Adipocyte (in vitro differentiated cells): ENCODE results near the gene MYBPC3.
"Not testable (repeated sequence)": the region's sequence is repeated elsewhere in the genome, so short reads cannot be mapped to it uniquely, and the experiment has no call there.

Source experiments
- DNase-seq: peaks from one replicate; pipeline ENCODE4 v3.0.0-alpha.2; 2015; ENCODE audit warnings: low read depth
- H3K27me3 ChIP-seq: replicated peaks from 2 replicates; pipeline ENCODE4 v1.7.0; 2013; ENCODE audit warnings: mild to moderate bottlenecking, low read length, moderate library complexity; ENCODE audit not compliant: control insufficient read depth, insufficient read depth
- H3K36me3 ChIP-seq: 2 replicates; pipeline ENCODE4 v1.7.0; 2013; ENCODE audit warnings: low read length, mild to moderate bottlenecking, moderate library complexity; ENCODE audit not compliant: control insufficient read depth, insufficient read depth, severe bottlenecking
- H3K4me1 ChIP-seq: 2 replicates; pipeline ENCODE4 v1.7.0; 2013; ENCODE audit warnings: mild to moderate bottlenecking, low read length, moderate library complexity; ENCODE audit not compliant: control insufficient read depth, insufficient read depth
- H3K4me3 ChIP-seq: 2 replicates; pipeline ENCODE4 v1.7.0; 2013; ENCODE audit warnings: mild to moderate bottlenecking, low read length, moderate library complexity
- H3K9ac ChIP-seq: 2 replicates; pipeline ENCODE4 v1.7.0; 2013; ENCODE audit warnings: mild to moderate bottlenecking, low read length, moderate library complexity
- H3K9me3 ChIP-seq: 2 replicates; pipeline ENCODE4 v1.7.0; 2013; ENCODE audit warnings: mild to moderate bottlenecking, low read length, moderate library complexity; ENCODE audit not compliant: control insufficient read depth

Gene MYBPC3

DNA sequence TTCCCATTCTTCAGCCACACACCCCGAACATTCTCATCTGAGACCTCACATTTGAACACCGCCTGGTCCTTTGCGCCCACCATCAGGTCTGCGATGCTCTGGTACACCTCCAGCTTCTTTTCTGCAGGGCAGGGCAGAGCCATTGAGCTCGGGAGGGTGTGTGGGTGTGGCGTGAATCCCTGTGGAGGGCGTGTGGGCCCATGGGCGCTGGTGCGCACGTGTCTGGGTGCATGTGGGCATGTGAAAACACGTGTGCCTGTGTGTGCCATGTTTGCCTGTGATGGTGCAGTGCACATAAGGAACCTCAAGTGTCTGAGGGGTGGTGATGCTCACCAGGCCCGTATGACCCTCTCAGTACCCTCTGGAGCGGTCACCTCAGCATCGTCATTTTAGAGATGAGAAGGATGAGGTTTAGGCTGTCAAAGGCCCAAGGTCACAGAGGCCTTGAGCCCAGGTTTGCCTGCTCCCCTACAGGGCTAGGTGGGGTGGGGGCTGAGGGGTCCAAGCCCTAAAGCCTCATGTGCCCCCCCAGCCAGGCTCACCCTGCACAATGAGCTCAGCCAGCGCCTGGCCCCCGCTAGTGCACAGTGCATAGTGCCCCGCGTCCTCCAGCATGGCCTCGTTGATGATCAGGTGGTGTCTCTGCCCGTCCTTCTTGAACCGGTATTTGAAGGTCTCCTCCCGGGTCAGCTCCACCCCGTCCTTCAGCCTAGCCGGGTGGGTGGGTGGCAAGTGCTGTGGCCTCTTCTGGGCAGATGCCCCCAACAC is 10.3 kb downstream of the MYBPC3 start:
- Histone ChIP-seq H3K4me1 (no peaks in the 10 kb centered on the region), H3K27me3 (peaks cover 25% of the 10 kb centered on the region), H3K9ac (no peak overlapping the region), H3K4me3 (no peak overlapping the region), H3K9me3 (no peaks in the 10 kb centered on the region), H3K36me3 (no peaks in the 10 kb centered on the region)
- DNase-seq, result no peak

DNA sequence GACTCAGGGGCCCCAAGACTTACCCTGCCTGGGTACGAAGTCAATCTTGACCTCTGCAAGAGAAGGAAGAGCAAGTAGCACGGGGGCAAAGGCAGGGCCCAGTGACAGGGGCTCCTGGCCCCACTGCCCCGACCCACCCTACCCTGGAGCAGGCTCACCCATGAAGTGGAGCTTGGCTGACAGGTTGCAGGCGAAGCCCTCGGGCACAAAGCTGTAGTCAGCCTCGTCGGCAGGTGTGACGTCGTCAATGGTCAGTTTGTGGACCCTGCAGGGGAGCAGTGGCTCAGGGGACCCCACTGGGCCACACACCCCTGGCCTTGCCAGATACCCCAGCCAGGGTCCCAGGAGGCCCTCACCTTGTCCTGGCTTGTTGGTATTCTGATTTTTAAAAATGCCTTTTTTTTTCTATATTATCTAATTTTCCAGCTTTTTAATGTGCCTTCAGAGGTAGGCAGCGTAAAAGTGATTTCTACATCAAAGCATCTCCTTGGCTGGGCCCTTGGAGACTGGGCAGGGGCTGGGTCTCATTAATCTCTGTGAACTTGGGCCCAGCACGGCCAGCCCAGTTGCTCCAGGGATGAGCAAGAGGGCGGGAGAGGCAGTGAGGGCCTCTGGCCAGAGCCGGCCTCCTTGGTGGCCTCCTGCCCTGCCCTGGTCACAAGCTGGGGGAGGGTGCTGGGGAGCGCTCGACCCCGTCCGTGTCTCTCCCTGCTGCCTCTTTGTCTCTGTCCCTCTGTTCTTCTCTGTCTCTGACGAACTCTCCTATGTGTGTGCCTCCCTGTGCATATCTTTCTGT is 11.3 kb downstream of the MYBPC3 start:
- H3K9me3 ChIP-seq, result no peaks in the 10 kb centered on the region
- no peak for DNase-seq
- H3K4me3 ChIP-seq, result no peak overlapping the region
- no peaks in the 10 kb centered on the region for H3K36me3 ChIP-seq
- no peaks in the 10 kb centered on the region for H3K4me1 ChIP-seq
- no peak overlapping the region for H3K9ac ChIP-seq
- H3K27me3 ChIP-seq, result peaks cover 18% of the 10 kb centered on the region

DNA sequence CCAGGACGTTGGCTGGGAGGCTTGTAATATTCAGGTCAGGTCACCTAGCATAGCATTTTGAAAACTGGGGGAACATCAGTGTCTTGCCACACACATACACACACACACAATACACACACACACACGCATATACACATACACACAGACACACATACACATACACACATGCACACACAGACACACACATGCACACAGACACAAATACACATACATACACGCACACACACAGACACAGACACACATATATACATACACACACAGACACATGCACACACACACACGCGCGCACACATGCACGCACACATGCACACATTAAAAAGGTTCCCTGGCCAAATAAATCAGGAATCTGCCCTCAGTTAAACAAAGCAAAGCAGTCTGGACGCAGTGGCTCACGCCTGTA is 12.5 kb downstream of the MYBPC3 start:
- Histone ChIP-seq H3K36me3 (no peaks in the 10 kb centered on the region), H3K4me3 (no peak overlapping the region)

DNA sequence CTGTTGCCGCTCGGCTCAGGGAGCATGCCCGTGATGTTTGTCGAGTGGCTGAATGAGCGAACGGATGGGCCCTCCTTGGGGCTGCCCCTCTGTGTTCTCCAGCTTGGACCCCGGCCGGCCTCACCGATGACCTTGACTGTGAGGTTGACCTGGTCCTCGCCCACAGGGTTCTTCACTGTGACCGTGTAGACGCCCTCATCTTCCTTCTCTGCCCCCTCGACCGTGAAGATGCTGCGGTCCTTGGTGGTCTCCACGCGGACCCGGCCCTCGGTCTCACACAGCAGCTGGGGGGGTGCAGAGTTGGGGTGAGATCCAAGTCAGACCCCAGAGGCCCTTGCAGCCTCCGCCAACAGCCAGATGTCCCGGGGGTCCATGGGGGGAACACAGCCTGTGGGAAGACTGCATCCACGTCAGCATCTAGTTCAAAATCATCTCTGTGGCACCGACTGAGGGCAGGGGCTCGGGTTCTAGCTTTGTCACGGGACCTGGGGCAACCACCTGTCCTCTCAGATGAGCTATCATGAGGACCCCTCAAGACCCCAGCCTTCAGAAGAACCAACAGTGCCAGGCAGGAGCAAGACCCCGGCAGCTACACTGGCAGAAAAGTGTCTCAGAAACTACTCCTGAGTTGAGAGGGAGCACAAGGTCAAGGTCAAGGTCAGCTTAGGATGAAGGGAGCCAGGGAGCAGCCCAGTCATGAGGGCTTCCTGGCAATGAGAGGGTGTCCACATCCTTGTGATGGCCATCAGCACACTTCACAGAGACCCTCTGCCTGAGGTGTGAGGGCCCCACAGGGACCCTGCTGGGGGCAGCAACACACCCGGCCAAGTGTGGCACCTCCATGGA is 13.9 kb downstream of the MYBPC3 start:
- H3K36me3 ChIP-seq, result no peaks in the 10 kb centered on the region
- no peak overlapping the region for H3K4me3 ChIP-seq
- DNase-seq, result no peak

More for the DNA sequence above, 12.5 kb downstream of the MYBPC3 start:
- H3K27me3 ChIP-seq, result peaks cover 7% of the 10 kb centered on the region
- no peak overlapping the region for H3K9ac ChIP-seq
- no peaks in the 10 kb centered on the region for H3K9me3 ChIP-seq
- no peaks in the 10 kb centered on the region for H3K4me1 ChIP-seq
- DNase-seq, result no peak

DNA sequence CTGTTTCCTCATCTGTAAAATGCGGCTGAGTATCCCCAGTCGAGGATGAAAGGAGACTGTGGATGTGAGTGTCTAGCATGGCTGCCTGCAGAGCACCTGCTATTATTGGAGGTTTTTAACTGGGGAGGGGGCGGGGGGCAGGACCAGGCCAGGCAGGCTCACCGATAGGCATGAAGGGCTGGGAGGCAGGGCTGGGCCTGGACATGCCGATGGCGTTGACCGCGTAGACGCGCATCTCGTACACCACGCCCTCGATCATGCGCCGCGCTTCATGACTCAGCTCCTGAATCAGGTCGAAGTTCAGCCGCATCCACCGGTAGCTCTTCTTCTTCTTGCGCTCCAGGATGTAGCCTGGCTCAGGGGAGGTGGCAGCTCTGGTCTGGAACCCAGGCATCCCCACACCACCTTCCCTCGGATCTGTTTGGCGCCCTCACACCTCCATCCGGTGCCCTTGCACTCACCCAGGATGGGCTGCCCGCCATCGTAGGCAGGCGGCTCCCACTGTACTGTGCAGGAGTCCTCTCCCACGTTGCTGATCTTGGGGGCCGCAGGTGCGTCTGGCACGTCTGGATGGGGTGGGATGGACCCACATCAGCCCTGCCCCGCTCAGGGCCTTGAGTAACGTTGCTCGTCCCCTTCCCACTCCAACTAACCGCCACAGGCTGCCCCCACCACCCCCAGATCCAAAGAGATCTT is 15.1 kb downstream of the MYBPC3 start:
- Histone ChIP-seq H3K9me3 (no peaks in the 10 kb centered on the region), H3K36me3 (no peaks in the 10 kb centered on the region), H3K4me1 (no peaks in the 10 kb centered on the region), H3K9ac (no peak overlapping the region), H3K4me3 (no peak overlapping the region), H3K27me3 (peaks cover 7% of the 10 kb centered on the region)
- DNase-seq, result no peak

More for the DNA sequence above, 13.9 kb downstream of the MYBPC3 start:
- Histone ChIP-seq H3K9me3 (no peaks in the 10 kb centered on the region), H3K9ac (no peak overlapping the region), H3K27me3 (peaks cover 7% of the 10 kb centered on the region), H3K4me1 (no peaks in the 10 kb centered on the region)

DNA sequence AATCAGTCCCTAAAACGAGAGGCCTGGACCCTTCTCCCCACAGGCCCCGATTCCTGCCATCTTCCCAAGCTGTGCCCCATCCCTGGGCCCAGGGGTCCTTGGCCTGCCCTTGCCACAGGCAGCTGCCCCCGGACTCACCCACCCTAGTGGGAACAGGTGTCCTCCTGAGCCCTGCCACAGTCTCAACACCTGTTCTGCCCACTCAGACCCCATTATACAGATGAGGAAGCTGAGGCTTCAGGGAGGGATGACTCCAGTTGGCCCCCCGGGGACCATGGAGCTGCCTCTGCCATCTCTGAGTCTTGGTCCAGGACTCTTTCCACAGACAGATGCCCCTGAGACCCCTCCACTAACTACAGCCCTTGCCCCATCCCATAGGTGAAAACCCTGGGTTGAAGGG is 15.9 kb downstream of the MYBPC3 start:
- H3K4me3 ChIP-seq, result no peak overlapping the region

DNA sequence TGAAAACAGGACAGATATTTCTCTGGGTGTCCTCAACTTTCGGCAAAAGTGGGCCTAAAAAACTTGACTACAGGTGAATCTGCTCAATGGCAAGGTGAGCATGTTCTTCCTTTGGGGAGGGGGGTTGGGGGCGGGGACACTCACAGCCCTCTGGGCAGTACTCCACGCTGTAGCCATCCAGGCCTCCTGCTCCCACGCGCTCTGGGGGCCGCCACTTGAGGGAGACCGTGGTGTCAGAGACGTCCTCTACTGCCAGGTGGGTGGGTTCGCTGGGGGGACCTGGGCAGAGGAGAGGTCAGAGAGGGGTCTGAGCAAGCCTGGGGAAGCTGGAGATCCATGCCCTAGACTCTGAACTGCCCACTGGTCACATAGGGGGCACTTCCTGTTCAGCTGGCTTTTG is 16.8 kb downstream of the MYBPC3 start:
- Histone ChIP-seq H3K27me3 (peaks cover 7% of the 10 kb centered on the region), H3K4me3 (no peak overlapping the region), H3K4me1 (no peaks in the 10 kb centered on the region), H3K36me3 (no peaks in the 10 kb centered on the region), H3K9me3 (no peaks in the 10 kb centered on the region), H3K9ac (no peak overlapping the region)
- no peak for DNase-seq

More for the DNA sequence above, 15.9 kb downstream of the MYBPC3 start:
- peaks cover 7% of the 10 kb centered on the region for H3K27me3 ChIP-seq
- H3K9ac ChIP-seq, result no peak overlapping the region
- no peaks in the 10 kb centered on the region for H3K36me3 ChIP-seq
- no peaks in the 10 kb centered on the region for H3K4me1 ChIP-seq
- no peaks in the 10 kb centered on the region for H3K9me3 ChIP-seq
- DNase-seq, result no peak

DNA sequence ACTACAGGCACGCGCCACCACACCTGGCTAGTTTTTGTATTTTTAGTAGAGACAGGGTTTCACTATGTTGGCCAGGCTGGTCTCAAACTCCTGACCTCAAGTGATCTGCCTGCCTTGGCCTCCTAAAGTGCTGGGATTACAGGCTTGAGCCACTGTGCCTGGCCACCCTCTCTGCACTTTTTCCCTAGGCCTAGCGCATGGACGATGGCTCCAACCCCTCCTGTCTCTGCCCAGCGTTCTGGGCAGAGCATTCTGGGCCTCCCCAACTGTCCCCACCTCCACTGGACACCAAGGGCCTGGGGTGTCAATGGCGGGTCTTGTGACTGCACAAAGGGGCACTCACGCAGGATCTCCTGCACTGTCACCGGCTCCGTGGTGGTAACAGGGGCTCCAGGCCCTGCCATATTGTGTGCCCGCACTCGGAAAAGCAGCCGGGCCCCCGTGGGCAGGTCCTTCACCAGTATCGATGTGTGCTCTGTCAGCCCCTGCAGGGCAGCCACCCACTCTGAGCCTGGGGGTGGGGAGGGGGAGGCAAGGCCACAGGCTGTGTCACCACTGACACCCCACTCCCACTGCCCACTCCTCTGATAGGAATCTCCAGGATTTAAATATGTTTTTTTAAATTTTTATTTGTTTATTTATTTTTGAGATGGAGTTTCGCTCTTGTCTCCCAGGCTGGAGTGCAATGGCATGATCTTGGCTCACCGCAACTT is 17.6 kb downstream of the MYBPC3 start:
- not testable (repeated sequence) for DNase-seq, H3K27me3 ChIP-seq, H3K4me1 ChIP-seq, H3K36me3 ChIP-seq, H3K4me3 ChIP-seq, H3K9me3 ChIP-seq, H3K9ac ChIP-seq

DNA sequence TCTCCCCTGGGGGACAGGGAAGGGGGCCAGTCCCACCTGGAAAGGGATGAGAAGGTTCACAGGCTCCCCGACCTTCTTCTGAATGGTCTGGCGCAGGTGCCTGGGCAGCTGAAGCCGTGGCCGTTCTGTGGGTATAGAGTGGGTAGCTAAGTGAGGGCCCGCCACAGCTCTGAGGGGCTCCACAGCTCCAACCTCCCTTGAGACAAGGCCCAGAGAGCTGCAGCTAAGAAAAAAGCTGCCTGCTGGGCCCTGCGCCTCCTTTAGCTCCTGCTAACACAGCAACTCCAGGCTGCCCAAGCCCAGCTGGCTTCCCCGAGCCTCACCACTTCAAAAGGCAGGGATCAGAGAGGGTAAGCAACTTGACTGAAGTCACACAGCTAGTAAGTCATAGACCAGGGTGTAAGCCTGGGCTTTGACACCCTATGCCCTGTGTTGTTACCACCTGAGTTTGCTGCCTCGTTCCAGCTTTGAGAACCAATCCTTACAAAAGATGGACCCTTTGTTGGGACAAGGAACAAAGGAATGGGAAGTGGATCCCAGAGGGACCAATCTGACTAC is 18.5 kb downstream of the MYBPC3 start:
- DNase-seq, result no peak

DNA sequence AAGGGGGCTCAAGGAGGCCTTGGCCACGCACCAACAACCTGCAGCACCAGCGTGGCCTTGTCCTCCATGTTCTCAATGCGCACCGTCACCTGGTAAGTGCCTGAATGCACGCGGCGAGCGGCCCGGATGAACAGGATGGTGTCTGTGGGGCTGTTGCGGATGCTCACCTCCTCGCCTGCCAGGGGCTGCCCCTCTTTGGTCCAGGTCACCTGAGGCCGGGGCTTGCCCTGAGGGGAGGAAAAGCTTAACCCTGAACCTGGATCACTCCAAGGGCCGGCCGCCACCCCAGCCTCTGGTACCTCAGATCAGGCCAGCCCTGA is 19.0 kb downstream of the MYBPC3 start:
- Histone ChIP-seq H3K4me3 (no peak overlapping the region), H3K36me3 (no peaks in the 10 kb centered on the region), H3K9me3 (no peaks in the 10 kb centered on the region), H3K27me3 (peaks cover 7% of the 10 kb centered on the region), H3K4me1 (no peaks in the 10 kb centered on the region), H3K9ac (no peak overlapping the region)
- DNase-seq, result no peak

More for the DNA sequence above, 18.5 kb downstream of the MYBPC3 start:
- Histone ChIP-seq H3K4me1 (no peaks in the 10 kb centered on the region), H3K9ac (no peak overlapping the region), H3K36me3 (no peaks in the 10 kb centered on the region), H3K9me3 (no peaks in the 10 kb centered on the region), H3K4me3 (no peak overlapping the region), H3K27me3 (peaks cover 7% of the 10 kb centered on the region)
